WTC11 (cell line): Measurements from ENCODE around the gene MEIS1. TPM values are rescaled to one million over a fixed set of nuclear protein-coding genes. Genes with fewer than 3 reads are reported as not detected.

Source experiments
- ATAC-seq: fragments of 200-7000 bp; cut with Tn5 transposase; 2 replicates; pipeline ENCODE4 v1.10.0; 2021; ENCODE audit warnings: mild to moderate bottlenecking, moderate library complexity
- CTCF ChIA-PET: fragments of 300-600 bp; sonication (Branson Sonifier 250); formaldehyde crosslinking; loops from one replicate; lab custom pipeline; 2021; ENCODE audit warnings: antibody characterized with exemption; lab: Charles Lee
- POLR2A ChIA-PET: fragments of 350-600 bp; sonication (Branson Sonifier 250); formaldehyde crosslinking; loops from one replicate; lab custom pipeline; 2021; ENCODE audit warnings: antibody characterized with exemption; lab: Charles Lee
- DNase-seq: peaks from one replicate; pipeline ENCODE4 v3.0.0; 2021; ENCODE audit warnings: low spot score
- H3K27ac Mint-ChIP-seq: 2 replicates; pipeline ENCODE4 v1.8.0; 2021; ENCODE audit warnings: mixed read lengths
- H3K27me3 Mint-ChIP-seq: 2 replicates; pipeline ENCODE4 v1.8.0; 2021; ENCODE audit warnings: low read depth, mild to moderate bottlenecking, moderate library complexity, mixed read lengths
- H3K36me3 Mint-ChIP-seq: 2 replicates; pipeline ENCODE4 v1.8.0; 2021; ENCODE audit warnings: mixed read lengths
- H3K4me1 Mint-ChIP-seq: 2 replicates; pipeline ENCODE4 v1.8.0; 2022; ENCODE audit warnings: mixed read lengths
- H3K4me3 Mint-ChIP-seq: 2 replicates; pipeline ENCODE4 v1.8.0; 2021; ENCODE audit warnings: mild to moderate bottlenecking, moderate library complexity, mixed read lengths
- H3K9me3 Mint-ChIP-seq: 2 replicates; pipeline ENCODE4 v1.8.0; 2021; ENCODE audit warnings: mixed read lengths
- CREB1 ChIP-seq: sonication (generic); formaldehyde crosslinking; IDR thresholded peaks from 2 replicates; pipeline ENCODE4 v1.8.0; 2023; ENCODE audit warnings: mild to moderate bottlenecking, missing genetic modification reagents
- ESRRA ChIP-seq: sonication (generic); formaldehyde crosslinking; IDR thresholded peaks from 2 replicates; pipeline ENCODE4 v1.8.1; 2022; ENCODE audit warnings: mild to moderate bottlenecking, missing genetic modification reagents, borderline replicate concordance
- FOXP1 ChIP-seq: sonication (generic); formaldehyde crosslinking; IDR thresholded peaks from 2 replicates; pipeline ENCODE4 v1.8.0; 2022; ENCODE audit warnings: missing genetic modification reagents, mild to moderate bottlenecking, moderate library complexity, borderline replicate concordance
- JUN ChIP-seq: sonication (generic); formaldehyde crosslinking; IDR thresholded peaks from 2 replicates; pipeline ENCODE4 v1.8.0; 2023; ENCODE audit warnings: mild to moderate bottlenecking, missing genetic modification reagents
- ZNF416 ChIP-seq: fragments of 250-450 bp; sonication (Bioruptor Pico); IDR thresholded peaks from 2 replicates; pipeline ENCODE4 v1.9.0; 2021; ENCODE audit warnings: mild to moderate bottlenecking, inconsistent platforms
- ZNF423 ChIP-seq: fragments of 250-450 bp; sonication (Bioruptor Pico); IDR thresholded peaks from 2 replicates; pipeline ENCODE4 v2.1.2; 2022; ENCODE audit warnings: mild to moderate bottlenecking, moderate library complexity
- total RNA-seq: library from RNA; stranded (reverse); gene quantifications from 3 replicates; pipeline ENCODE4 v1.2.3, GENCODE V29; 2021
- TF ChIP-seq, protein P1 (sequence below): sonication (generic); formaldehyde crosslinking; IDR thresholded peaks from 2 replicates; pipeline ENCODE4 v1.8.1; 2023; ENCODE audit warnings: mild to moderate bottlenecking, missing genetic modification reagents
- TF ChIP-seq, protein P2 (sequence below): sonication (generic); formaldehyde crosslinking; IDR thresholded peaks from 2 replicates; pipeline ENCODE4 v1.8.0; 2023; ENCODE audit warnings: missing genetic modification reagents, mild to moderate bottlenecking, borderline replicate concordance
- TF ChIP-seq, protein P3 (sequence below): sonication (generic); formaldehyde crosslinking; IDR thresholded peaks from 2 replicates; pipeline ENCODE4 v1.8.1; 2023; ENCODE audit warnings: mild to moderate bottlenecking, moderate library complexity, missing genetic modification reagents
- TF ChIP-seq, protein P4 (sequence below): sonication (generic); formaldehyde crosslinking; IDR thresholded peaks from 2 replicates; pipeline ENCODE4 v1.8.0; 2022; ENCODE audit warnings: mild to moderate bottlenecking, missing genetic modification reagents
- TF ChIP-seq, protein P5 (sequence below): sonication (generic); formaldehyde crosslinking; conservative IDR thresholded peaks from 2 replicates; pipeline ENCODE4 v1.8.1; 2023; ENCODE audit warnings: mild to moderate bottlenecking, low read depth, missing genetic modification reagents, moderate library complexity

The MEIS1 gene
- total RNA-seq, 1 experiment from 2014 or later: 0.48 TPM

DNA sequence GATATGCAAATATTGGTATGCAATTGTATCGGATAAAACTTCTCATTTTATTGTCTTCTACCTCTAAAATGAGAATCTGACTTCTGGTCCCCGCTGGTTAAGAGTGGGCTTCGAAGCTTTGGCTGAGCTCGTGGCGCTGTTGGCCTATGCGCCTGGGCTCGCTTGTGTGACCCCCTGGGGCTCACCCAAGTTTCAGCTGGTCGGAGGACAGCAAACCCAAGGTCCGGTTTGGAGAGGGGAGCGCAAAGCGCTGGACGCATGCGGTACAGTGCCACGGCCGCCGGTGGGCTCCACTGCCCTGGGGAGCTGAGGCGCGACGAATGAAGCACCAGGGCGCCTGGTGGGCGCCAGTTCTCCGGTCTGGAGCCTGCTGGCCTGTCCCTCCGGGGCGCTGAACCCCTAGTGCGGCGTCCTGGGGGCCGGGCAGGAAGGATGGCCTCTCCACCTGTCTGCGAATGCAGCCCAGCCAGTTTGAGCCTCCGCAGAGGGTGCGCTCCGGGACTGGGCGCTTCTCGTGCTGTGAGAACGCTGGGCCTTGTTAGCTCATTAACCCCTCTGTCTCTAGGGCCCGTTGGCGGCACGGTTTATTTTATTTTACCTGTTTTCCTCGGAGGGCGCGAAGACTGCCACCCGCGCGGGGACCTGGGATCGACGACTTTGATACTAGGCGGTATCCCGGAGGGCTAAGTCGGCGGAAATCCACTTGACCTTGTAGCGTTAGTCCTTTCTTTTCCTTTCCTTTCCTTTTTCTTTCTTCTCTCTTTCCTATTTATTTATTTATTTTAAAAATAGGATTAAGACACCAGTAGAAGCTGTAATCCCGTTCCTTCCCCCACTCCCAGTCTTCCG, 10.4 kb downstream of the MEIS1 start:
- peaks cover 46% of the 10 kb centered on the region for H3K4me1 Mint-ChIP-seq
- ChIA-PET CTCF (interaction anchor here (0.6 to 4.9 kb wide), 9 partner anchors 11 to 805 kb away, joined by 3 to 37 read pairs (median 4); partner anchors contain the start of gene MEIS1), POLR2A (interaction anchor here (1.3 kb wide), 1 partner anchor 132 kb away, joined by 3 read pairs; no protein-coding TSS in a partner anchor)
- no peak overlapping the region for H3K27ac Mint-ChIP-seq
- DNase-seq (peak; percentile 60), ATAC-seq (peak; percentile 14)
- H3K4me3 Mint-ChIP-seq: peak overlapping the region; percentile 68
- H3K27me3 Mint-ChIP-seq: peaks cover 82% of the 10 kb centered on the region
- TF ChIP-seq ZNF423 (CRISPR knock-in tag) (peak; percentile 93), CREB1 (CRISPR knock-in tag) (no peak), ZNF416 (CRISPR knock-in tag) (no peak), ESRRA (CRISPR knock-in tag) (peak; percentile 52; the same call in 1 of the 2 replicates), JUN (CRISPR knock-in tag) (0 out of 2 replicates have a peak, but pooled peaks have one; percentile 24), FOXP1 (CRISPR knock-in tag) (peak; percentile 41; the same call in 1 of the 2 replicates)
- TF ChIP-seq, protein P1, sequence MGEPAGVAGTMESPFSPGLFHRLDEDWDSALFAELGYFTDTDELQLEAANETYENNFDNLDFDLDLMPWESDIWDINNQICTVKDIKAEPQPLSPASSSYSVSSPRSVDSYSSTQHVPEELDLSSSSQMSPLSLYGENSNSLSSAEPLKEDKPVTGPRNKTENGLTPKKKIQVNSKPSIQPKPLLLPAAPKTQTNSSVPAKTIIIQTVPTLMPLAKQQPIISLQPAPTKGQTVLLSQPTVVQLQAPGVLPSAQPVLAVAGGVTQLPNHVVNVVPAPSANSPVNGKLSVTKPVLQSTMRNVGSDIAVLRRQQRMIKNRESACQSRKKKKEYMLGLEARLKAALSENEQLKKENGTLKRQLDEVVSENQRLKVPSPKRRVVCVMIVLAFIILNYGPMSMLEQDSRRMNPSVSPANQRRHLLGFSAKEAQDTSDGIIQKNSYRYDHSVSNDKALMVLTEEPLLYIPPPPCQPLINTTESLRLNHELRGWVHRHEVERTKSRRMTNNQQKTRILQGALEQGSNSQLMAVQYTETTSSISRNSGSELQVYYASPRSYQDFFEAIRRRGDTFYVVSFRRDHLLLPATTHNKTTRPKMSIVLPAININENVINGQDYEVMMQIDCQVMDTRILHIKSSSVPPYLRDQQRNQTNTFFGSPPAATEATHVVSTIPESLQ (CRISPR knock-in tag): no peak
- TF ChIP-seq, protein P2, sequence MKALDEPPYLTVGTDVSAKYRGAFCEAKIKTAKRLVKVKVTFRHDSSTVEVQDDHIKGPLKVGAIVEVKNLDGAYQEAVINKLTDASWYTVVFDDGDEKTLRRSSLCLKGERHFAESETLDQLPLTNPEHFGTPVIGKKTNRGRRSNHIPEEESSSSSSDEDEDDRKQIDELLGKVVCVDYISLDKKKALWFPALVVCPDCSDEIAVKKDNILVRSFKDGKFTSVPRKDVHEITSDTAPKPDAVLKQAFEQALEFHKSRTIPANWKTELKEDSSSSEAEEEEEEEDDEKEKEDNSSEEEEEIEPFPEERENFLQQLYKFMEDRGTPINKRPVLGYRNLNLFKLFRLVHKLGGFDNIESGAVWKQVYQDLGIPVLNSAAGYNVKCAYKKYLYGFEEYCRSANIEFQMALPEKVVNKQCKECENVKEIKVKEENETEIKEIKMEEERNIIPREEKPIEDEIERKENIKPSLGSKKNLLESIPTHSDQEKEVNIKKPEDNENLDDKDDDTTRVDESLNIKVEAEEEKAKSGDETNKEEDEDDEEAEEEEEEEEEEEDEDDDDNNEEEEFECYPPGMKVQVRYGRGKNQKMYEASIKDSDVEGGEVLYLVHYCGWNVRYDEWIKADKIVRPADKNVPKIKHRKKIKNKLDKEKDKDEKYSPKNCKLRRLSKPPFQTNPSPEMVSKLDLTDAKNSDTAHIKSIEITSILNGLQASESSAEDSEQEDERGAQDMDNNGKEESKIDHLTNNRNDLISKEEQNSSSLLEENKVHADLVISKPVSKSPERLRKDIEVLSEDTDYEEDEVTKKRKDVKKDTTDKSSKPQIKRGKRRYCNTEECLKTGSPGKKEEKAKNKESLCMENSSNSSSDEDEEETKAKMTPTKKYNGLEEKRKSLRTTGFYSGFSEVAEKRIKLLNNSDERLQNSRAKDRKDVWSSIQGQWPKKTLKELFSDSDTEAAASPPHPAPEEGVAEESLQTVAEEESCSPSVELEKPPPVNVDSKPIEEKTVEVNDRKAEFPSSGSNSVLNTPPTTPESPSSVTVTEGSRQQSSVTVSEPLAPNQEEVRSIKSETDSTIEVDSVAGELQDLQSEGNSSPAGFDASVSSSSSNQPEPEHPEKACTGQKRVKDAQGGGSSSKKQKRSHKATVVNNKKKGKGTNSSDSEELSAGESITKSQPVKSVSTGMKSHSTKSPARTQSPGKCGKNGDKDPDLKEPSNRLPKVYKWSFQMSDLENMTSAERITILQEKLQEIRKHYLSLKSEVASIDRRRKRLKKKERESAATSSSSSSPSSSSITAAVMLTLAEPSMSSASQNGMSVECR (CRISPR knock-in tag): peak; percentile 54; the same call in 1 of the 2 replicates
- TF ChIP-seq, protein P3, sequence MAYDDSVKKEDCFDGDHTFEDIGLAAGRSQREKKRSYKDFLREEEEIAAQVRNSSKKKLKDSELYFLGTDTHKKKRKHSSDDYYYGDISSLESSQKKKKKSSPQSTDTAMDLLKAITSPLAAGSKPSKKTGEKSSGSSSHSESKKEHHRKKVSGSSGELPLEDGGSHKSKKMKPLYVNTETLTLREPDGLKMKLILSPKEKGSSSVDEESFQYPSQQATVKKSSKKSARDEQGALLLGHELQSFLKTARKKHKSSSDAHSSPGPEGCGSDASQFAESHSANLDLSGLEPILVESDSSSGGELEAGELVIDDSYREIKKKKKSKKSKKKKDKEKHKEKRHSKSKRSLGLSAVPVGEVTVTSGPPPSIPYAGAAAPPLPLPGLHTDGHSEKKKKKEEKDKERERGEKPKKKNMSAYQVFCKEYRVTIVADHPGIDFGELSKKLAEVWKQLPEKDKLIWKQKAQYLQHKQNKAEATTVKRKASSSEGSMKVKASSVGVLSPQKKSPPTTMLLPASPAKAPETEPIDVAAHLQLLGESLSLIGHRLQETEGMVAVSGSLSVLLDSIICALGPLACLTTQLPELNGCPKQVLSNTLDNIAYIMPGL: 0 out of 2 replicates have a peak, but pooled peaks have one; percentile 29
- TF ChIP-seq, protein P4, sequence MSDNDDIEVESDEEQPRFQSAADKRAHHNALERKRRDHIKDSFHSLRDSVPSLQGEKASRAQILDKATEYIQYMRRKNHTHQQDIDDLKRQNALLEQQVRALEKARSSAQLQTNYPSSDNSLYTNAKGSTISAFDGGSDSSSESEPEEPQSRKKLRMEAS (CRISPR knock-in tag): peak; percentile 48; the same call in 1 of the 2 replicates
- TF ChIP-seq, protein P5, sequence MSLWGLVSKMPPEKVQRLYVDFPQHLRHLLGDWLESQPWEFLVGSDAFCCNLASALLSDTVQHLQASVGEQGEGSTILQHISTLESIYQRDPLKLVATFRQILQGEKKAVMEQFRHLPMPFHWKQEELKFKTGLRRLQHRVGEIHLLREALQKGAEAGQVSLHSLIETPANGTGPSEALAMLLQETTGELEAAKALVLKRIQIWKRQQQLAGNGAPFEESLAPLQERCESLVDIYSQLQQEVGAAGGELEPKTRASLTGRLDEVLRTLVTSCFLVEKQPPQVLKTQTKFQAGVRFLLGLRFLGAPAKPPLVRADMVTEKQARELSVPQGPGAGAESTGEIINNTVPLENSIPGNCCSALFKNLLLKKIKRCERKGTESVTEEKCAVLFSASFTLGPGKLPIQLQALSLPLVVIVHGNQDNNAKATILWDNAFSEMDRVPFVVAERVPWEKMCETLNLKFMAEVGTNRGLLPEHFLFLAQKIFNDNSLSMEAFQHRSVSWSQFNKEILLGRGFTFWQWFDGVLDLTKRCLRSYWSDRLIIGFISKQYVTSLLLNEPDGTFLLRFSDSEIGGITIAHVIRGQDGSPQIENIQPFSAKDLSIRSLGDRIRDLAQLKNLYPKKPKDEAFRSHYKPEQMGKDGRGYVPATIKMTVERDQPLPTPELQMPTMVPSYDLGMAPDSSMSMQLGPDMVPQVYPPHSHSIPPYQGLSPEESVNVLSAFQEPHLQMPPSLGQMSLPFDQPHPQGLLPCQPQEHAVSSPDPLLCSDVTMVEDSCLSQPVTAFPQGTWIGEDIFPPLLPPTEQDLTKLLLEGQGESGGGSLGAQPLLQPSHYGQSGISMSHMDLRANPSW (CRISPR knock-in tag): no peak
- no peaks in the 10 kb centered on the region for H3K36me3 Mint-ChIP-seq
- H3K9me3 Mint-ChIP-seq: no peaks in the 10 kb centered on the region
